GM12878 (cell line): ENCODE data around the gene SEC62. TPM values are rescaled to one million over a fixed set of nuclear protein-coding genes. Genes with fewer than 3 reads are reported as not detected.

ENCODE experiments used
- EP300 ChIP-seq, 2 experiments: fragments of 150-350 bp in 1 of 2; IDR thresholded peaks; 2 replicates each; pipeline ENCODE4 v1.6.1; 2011 to 2012; ENCODE audit warnings: low read depth in 2 of 2, low read length in 2 of 2, borderline replicate concordance in 1 of 2, improper control_type of control experiment in 1 of 2, inconsistent platforms in 1 of 2; ENCODE audit not compliant: control insufficient read depth in 1 of 2
- HDAC6 ChIP-seq: fragments of 200-600 bp; sonication (generic); IDR thresholded peaks from one replicate; pipeline ENCODE4 v1.8.0; 2017; ENCODE audit warnings: antibody characterized with exemption; ENCODE audit not compliant: unreplicated experiment
- IKZF1 ChIP-seq: fragments of 450-650 bp; conservative IDR thresholded peaks from 2 replicates; pipeline ENCODE4 v1.6.1; 2017; ENCODE audit warnings: antibody characterized with exemption, mild to moderate bottlenecking
- IRF4 ChIP-seq: IDR thresholded peaks from 2 replicates; pipeline ENCODE4 v1.6.1; 2011; ENCODE audit warnings: low read depth, low read length
- KDM1A ChIP-seq: fragments of 200-600 bp; sonication (generic); IDR thresholded peaks from 2 replicates; pipeline ENCODE4 v1.6.1; 2016; ENCODE audit warnings: borderline replicate concordance
- PBX3 ChIP-seq: IDR thresholded peaks from 2 replicates; pipeline ENCODE4 v1.6.1; 2011; ENCODE audit warnings: mild to moderate bottlenecking, low read depth, low read length, moderate library complexity; ENCODE audit not compliant: insufficient replicate concordance
- PKNOX1 ChIP-seq: fragments of 450-650 bp; IDR thresholded peaks from 2 replicates; pipeline ENCODE4 v1.6.1; 2016; ENCODE audit warnings: mild to moderate bottlenecking
- RELB ChIP-seq: fragments of 450-650 bp; IDR thresholded peaks from 2 replicates; pipeline ENCODE4 v1.6.1; 2017; ENCODE audit warnings: low read depth, mild to moderate bottlenecking, moderate library complexity
- polyA plus RNA-seq, 11 experiments: library from polyadenylated mRNA; depleted of rRNA in 4 of 11; unstranded in 6 of 11; stranded (reverse) in 5 of 11; fragments of >200 nt; fragmentation: Nextera tagmentation in 4 of 11; fragmentation: Illumina TruSeq in 1 of 11; extraction: Ambion mirVana in 4 of 11; extraction: Trizol in 1 of 11; gene quantifications; 1 replicate in 1 of 11; 2 replicates in 10 of 11; pipeline versions ENCODE4 v1.2.1 to v1.2.3, GENCODE V29; 2011 to 2016; ENCODE audit warnings: inconsistent platforms in 2 of 11, missing spikeins in 2 of 11, low read depth in 1 of 11
- total RNA-seq, 4 experiments: library from RNA; depleted of rRNA in 3 of 4; stranded (reverse); fragments of >200 nt in 3 of 4; fragmentation: Illumina TruSeq in 1 of 4; extraction: Trizol in 1 of 4; gene quantifications; 2 replicates each; pipeline versions ENCODE4 v1.2.1 to v1.2.3, GENCODE V29; 2013 to 2021

The SEC62 gene
- total and polyA plus RNA-seq, 10 of the 15 experiments (the other 5 are each of a cell fraction or from before 2014, with no cell fraction given) = 25.6 to 270 (median 94.8) TPM

- no peak for TF ChIP-seq EP300 (IDR thresholded peaks at IDR 0.05; ENCODE audit: borderline replicate concordance in 1 of 2, control insufficient read depth in 1 of 2, low read depth in 2 of 2, low read length in 2 of 2)
- no peak for TF ChIP-seq RELB
- no peak for TF ChIP-seq PKNOX1
- no peak for TF ChIP-seq KDM1A
- no peak for TF ChIP-seq IKZF1
- no peak for TF ChIP-seq PBX3
- no peak for TF ChIP-seq IRF4
- TF ChIP-seq HDAC6 = no peak
Measured at GRCh38 chr3:169993761-169994160, 27.2 kb downstream of the SEC62 start (continued).
